Natural killer cell (primary cell): Measurements from ENCODE around the gene ZSWIM8. TPM values are rescaled to one million over a fixed set of nuclear protein-coding genes. Genes with fewer than 3 reads are reported as not detected.

Experiments
- ATAC-seq, 3 donors: fragments of 150-1000 bp in 2 of 3; fragments of 200-7000 bp in 1 of 3; cut with Tn5 transposase; 1 replicate in 1 of 3; 2 replicates in 2 of 3; pipeline ENCODE4 v1.10.0; 2021; ENCODE audit warnings: mild to moderate bottlenecking in 2 of 3, moderate library complexity in 2 of 3
- DNase-seq, 2 donors: peaks; one replicate each; pipeline versions ENCODE4 v3.0.0 to v3.0.0-alpha.2; 2013 to 2021; ENCODE audit warnings: mixed read lengths in 1 of 2
- H3K27ac ChIP-seq: one replicate; pipeline ENCODE4 v1.5.1; 2013; ENCODE audit warnings: mild to moderate bottlenecking, low read length
- H3K27me3 ChIP-seq: one replicate; pipeline ENCODE4 v1.6.1; 2013; ENCODE audit warnings: low read length; ENCODE audit not compliant: control insufficient read depth, insufficient read depth
- H3K36me3 ChIP-seq: one replicate; pipeline ENCODE4 v1.6.1; 2013; ENCODE audit warnings: low read length; ENCODE audit not compliant: control insufficient read depth, insufficient read depth
- H3K4me1 ChIP-seq: one replicate; pipeline ENCODE4 v1.6.1; 2013; ENCODE audit warnings: low read length; ENCODE audit not compliant: control insufficient read depth, insufficient read depth
- H3K4me3 ChIP-seq: one replicate; pipeline ENCODE4 v1.5.1; 2013; ENCODE audit warnings: low read length
- H3K9me3 ChIP-seq: one replicate; pipeline ENCODE4 v1.6.1; 2013; ENCODE audit warnings: low read length; ENCODE audit not compliant: control insufficient read depth, insufficient read depth
- H3K27ac Mint-ChIP-seq, 2 donors: one replicate each; pipeline ENCODE4 v1.8.0; 2022; ENCODE audit warnings: mild to moderate bottlenecking in 2 of 2, mixed read lengths in 2 of 2, moderate library complexity in 1 of 2
- H3K27me3 Mint-ChIP-seq, 2 donors: one replicate each; pipeline ENCODE4 v1.8.0; 2022; ENCODE audit warnings: low read depth in 2 of 2, mixed read lengths in 2 of 2
- H3K36me3 Mint-ChIP-seq: one replicate; pipeline ENCODE4 v1.8.0; 2022; ENCODE audit warnings: mixed read lengths
- H3K4me1 Mint-ChIP-seq, 2 donors: one replicate each; pipeline ENCODE4 v1.8.0; 2022; ENCODE audit warnings: mixed read lengths in 2 of 2
- H3K4me3 Mint-ChIP-seq: one replicate; pipeline ENCODE4 v1.8.0; 2022; ENCODE audit warnings: mild to moderate bottlenecking, moderate library complexity, mixed read lengths
- H3K9me3 Mint-ChIP-seq, 2 donors: one replicate each; pipeline ENCODE4 v1.8.0; 2022; ENCODE audit warnings: mixed read lengths in 2 of 2
- CTCF ChIP-seq: fragments of 200-600 bp; IDR thresholded peaks from one replicate; pipeline ENCODE4 v1.8.0; 2022; ENCODE audit warnings: antibody characterized with exemption
- WGBS: methylation state at CpG from one replicate; pipeline ENCODE4 v1.1.7; 2013; ENCODE audit warnings: missing lambda C conversion rate; ENCODE audit not compliant: insufficient coverage; 5-methylcytosine and 5-hydroxymethylcytosine counted together
- intact Hi-C: fragments of 100-400 bp; cut with micrococcal nuclease; formaldehyde crosslinking; loops from one replicate; pipeline ENCODE4 v1.14.2; 2022
- total RNA-seq, 4 donors: library from RNA; stranded (reverse); fragments of 120-200 nt in 1 of 4; gene quantifications; one replicate each; pipeline versions ENCODE4 v1.2.3 to v1.2.4, GENCODE V29; 2013 to 2022

Gene ZSWIM8
- total RNA-seq, 3 donors from 2014 or later (not counting 1 experiment from before 2014, with no cell fraction given): 157 to 161 (median 159) TPM

DNA sequence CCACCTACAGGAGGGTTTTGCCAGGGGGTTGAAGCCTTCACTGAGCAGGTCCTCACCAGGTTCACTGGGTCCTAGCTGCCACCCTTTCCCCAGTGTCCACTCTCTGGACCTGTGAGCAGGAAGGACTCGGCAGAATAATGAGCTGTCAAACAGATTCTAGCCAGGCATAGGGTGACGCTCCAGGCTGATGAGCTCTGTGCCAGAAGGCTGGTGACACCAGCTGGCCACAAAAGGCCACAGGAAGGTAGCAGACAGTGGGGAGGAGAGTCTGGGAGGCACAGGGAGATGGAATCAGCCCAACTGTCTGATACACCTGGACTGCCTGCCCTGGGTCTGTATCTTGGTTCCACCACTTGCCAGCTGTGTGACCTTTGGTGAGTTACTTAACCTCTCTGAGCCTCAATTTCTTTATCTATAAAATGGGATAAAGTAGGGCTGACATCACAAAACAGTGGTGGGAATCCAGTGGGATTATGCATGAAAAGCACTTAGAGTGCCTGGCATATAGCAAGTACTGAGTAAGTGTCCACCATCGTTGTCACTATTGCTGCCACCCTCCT, 52.7 kb downstream of the ZSWIM8 start:
- DNase-seq: no peak
- no peak for ATAC-seq
- intact Hi-C loops: no loop called here
- 99% methylated on average over 3 of the region's 3 CpGs for WGBS
- H3K27ac Mint-ChIP-seq: no peak overlapping the region
- no peak for TF ChIP-seq CTCF
- no peaks in the 10 kb centered on the region for H3K9me3 Mint-ChIP-seq
- H3K27me3 Mint-ChIP-seq: no peaks in the 10 kb centered on the region
- Histone ChIP-seq H3K4me1 (no peaks in the 10 kb centered on the region), H3K36me3 (peaks cover 63% of the 10 kb centered on the region), H3K9me3 (no peaks in the 10 kb centered on the region), H3K27ac (no peak overlapping the region), H3K4me3 (no peak overlapping the region), H3K27me3 (no peaks in the 10 kb centered on the region)
- no peak overlapping the region for H3K4me3 Mint-ChIP-seq
- no peaks in the 10 kb centered on the region for H3K36me3 Mint-ChIP-seq
- peaks cover 0 to 5% of the 10 kb centered on the region in 2 donors for H3K4me1 Mint-ChIP-seq

GRCh38 chr10:73838827-73839226, 53.4 kb downstream of the ZSWIM8 start:
- 99% methylated on average over 8 of the region's 8 CpGs for WGBS
- Histone ChIP-seq H3K9me3 (no peaks in the 10 kb centered on the region), H3K4me3 (no peak overlapping the region), H3K27me3 (no peaks in the 10 kb centered on the region), H3K36me3 (peaks cover 69% of the 10 kb centered on the region), H3K27ac (no peak overlapping the region), H3K4me1 (no peaks in the 10 kb centered on the region)
- Mint-ChIP-seq H3K27ac (no peak overlapping the region), H3K36me3 (no peaks in the 10 kb centered on the region), H3K27me3 (no peaks in the 10 kb centered on the region), H3K4me1 (peaks cover 0 to 5% of the 10 kb centered on the region in 2 donors), H3K4me3 (no peak overlapping the region), H3K9me3 (no peaks in the 10 kb centered on the region)
- DNase-seq: no peak
- intact Hi-C loops: no loop called here
- ATAC-seq: no peak
- no peak for TF ChIP-seq CTCF

GRCh38 chr10:73839276-73839966, 54.0 kb downstream of the ZSWIM8 start:
- H3K27me3 Mint-ChIP-seq: no peaks in the 10 kb centered on the region
- ATAC-seq (no peak), DNase-seq (no peak)
- no peaks in the 10 kb centered on the region for H3K9me3 Mint-ChIP-seq
- Histone ChIP-seq H3K4me3 (no peak overlapping the region), H3K27me3 (no peaks in the 10 kb centered on the region), H3K27ac (no peak overlapping the region), H3K36me3 (peaks cover 69% of the 10 kb centered on the region), H3K4me1 (no peaks in the 10 kb centered on the region), H3K9me3 (no peaks in the 10 kb centered on the region)
- H3K4me1 Mint-ChIP-seq: peaks cover 0 to 5% of the 10 kb centered on the region in 2 donors
- no peak for TF ChIP-seq CTCF
- intact Hi-C loops: no loop called here
- no peak overlapping the region for H3K27ac Mint-ChIP-seq
- H3K36me3 Mint-ChIP-seq: no peaks in the 10 kb centered on the region
- no peak overlapping the region for H3K4me3 Mint-ChIP-seq
- WGBS: 98% methylated on average over 40 of the region's 40 CpGs

DNA sequence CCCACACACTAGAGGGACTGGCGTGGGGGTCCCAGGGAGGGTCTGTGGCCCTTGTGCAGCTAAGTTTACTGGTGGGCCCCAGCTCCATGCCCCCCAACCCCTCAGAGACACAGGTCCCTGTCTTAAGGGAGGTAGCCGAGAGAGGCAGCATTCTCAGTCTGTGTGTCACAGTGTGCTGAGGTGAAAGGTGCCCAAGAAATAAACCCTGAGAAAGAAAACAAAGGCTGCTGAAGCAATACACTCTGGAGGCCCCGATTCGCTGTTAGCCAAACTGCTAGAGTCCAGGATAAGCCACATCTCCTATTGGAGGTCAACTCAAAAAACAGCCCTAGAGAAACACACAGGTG, 54.6 kb downstream of the ZSWIM8 start:
- intact Hi-C loops: no loop called here
- Mint-ChIP-seq H3K9me3 (no peaks in the 10 kb centered on the region), H3K4me3 (no peak overlapping the region), H3K36me3 (no peaks in the 10 kb centered on the region), H3K27me3 (no peaks in the 10 kb centered on the region), H3K27ac (no peak overlapping the region), H3K4me1 (peaks cover 0 to 1% of the 10 kb centered on the region in 2 donors)
- Histone ChIP-seq H3K27me3 (no peaks in the 10 kb centered on the region), H3K4me1 (no peaks in the 10 kb centered on the region), H3K27ac (no peak overlapping the region), H3K36me3 (peaks cover 70% of the 10 kb centered on the region), H3K4me3 (no peak overlapping the region), H3K9me3 (no peaks in the 10 kb centered on the region)
- DNase-seq (no peak), ATAC-seq (no peak)
- no peak for TF ChIP-seq CTCF
- WGBS: 95% methylated on average over 4 of the region's 4 CpGs
